Liver (tissue), 9 donors: ENCODE results near the gene TARS3. TPM values are rescaled to one million over a fixed set of nuclear protein-coding genes. Genes with fewer than 3 reads are reported as not detected.

Experiments
- DNase-seq: peaks from one replicate; pipeline ENCODE4 v3.0.0-alpha.2; 2017; ENCODE audit warnings: low spot score
- H3K27ac ChIP-seq, 2 donors: one replicate each; pipeline ENCODE4 v1.7.0; 2013; ENCODE audit warnings: inconsistent platforms in 2 of 2, low read length in 2 of 2, control low read depth in 1 of 2, low read depth in 1 of 2, mild to moderate bottlenecking in 1 of 2
- H3K27me3 ChIP-seq, 4 donors: one replicate each; pipeline versions ENCODE4 v1.6.1 to v1.7.0; 2013; ENCODE audit warnings: low read length in 3 of 4, inconsistent platforms in 1 of 4, mild to moderate bottlenecking in 1 of 4, moderate library complexity in 1 of 4; ENCODE audit not compliant: control insufficient read depth in 4 of 4, insufficient read depth in 4 of 4
- H3K36me3 ChIP-seq, 4 donors: one replicate each; pipeline versions ENCODE4 v1.6.1 to v1.7.0; 2013; ENCODE audit warnings: low read length in 3 of 4, mild to moderate bottlenecking in 3 of 4, low read depth in 1 of 4, moderate library complexity in 1 of 4; ENCODE audit not compliant: control insufficient read depth in 4 of 4, insufficient read depth in 3 of 4
- H3K4me1 ChIP-seq, 4 donors: one replicate each; pipeline versions ENCODE4 v1.6.1 to v1.7.0; 2013; ENCODE audit warnings: low read length in 3 of 4, mild to moderate bottlenecking in 3 of 4, moderate library complexity in 1 of 4; ENCODE audit not compliant: control insufficient read depth in 4 of 4, insufficient read depth in 4 of 4
- H3K4me3 ChIP-seq, 3 donors: one replicate each; pipeline versions ENCODE4 v1.6.1 to v1.7.0; 2013; ENCODE audit warnings: low read length in 3 of 3, control low read depth in 1 of 3, low read depth in 1 of 3, mild to moderate bottlenecking in 1 of 3
- H3K9ac ChIP-seq, 2 donors: one replicate each; pipeline ENCODE4 v1.7.0; 2013; ENCODE audit warnings: low read length in 2 of 2, mild to moderate bottlenecking in 2 of 2, moderate library complexity in 2 of 2, control low read depth in 1 of 2, low read depth in 1 of 2
- H3K9me3 ChIP-seq, 4 donors: one replicate each; pipeline versions ENCODE4 v1.6.1 to v1.7.0; 2013; ENCODE audit warnings: low read length in 3 of 4; ENCODE audit not compliant: control insufficient read depth in 4 of 4
- ATF3 ChIP-seq: IDR thresholded peaks from 2 replicates; pipeline ENCODE4 v1.6.1; 2016; ENCODE audit warnings: antibody characterized with exemption
- CTCF ChIP-seq: fragments of 150-350 bp; IDR thresholded peaks from 2 replicates; pipeline ENCODE4 v1.5.1; 2017; ENCODE audit warnings: improper control_type of control experiment, low read depth, low read length; ENCODE audit not compliant: missing input control
- EGR1 ChIP-seq, 2 donors: IDR thresholded peaks; 2 replicates each; pipeline ENCODE4 v1.6.1; 2016 to 2018; ENCODE audit warnings: antibody characterized with exemption in 2 of 2, low read depth in 2 of 2
- FOXA1 ChIP-seq: IDR thresholded peaks from 2 replicates; pipeline ENCODE4 v1.6.1; 2016; ENCODE audit warnings: antibody characterized with exemption
- FOXA2 ChIP-seq: IDR thresholded peaks from 2 replicates; pipeline ENCODE4 v1.6.1; 2016; ENCODE audit warnings: antibody characterized with exemption
- GABPA ChIP-seq, 2 donors: IDR thresholded peaks in 1 of 2; conservative IDR thresholded peaks in 1 of 2; 2 replicates each; pipeline ENCODE4 v1.6.1; 2016; ENCODE audit warnings: antibody characterized with exemption in 2 of 2, mild to moderate bottlenecking in 1 of 2, moderate library complexity in 1 of 2
- HNF4A ChIP-seq, 2 donors: conservative IDR thresholded peaks; 2 replicates each; pipeline ENCODE4 v1.6.1; 2016; ENCODE audit warnings: antibody characterized with exemption in 2 of 2, mild to moderate bottlenecking in 2 of 2
- HNF4G ChIP-seq: IDR thresholded peaks from 2 replicates; pipeline ENCODE4 v1.6.1; 2016; ENCODE audit warnings: antibody characterized with exemption
- JUND ChIP-seq, 2 donors: IDR thresholded peaks; 2 replicates each; pipeline ENCODE4 v1.6.1; 2016; ENCODE audit warnings: antibody characterized with exemption in 2 of 2
- MAX ChIP-seq: IDR thresholded peaks from 2 replicates; pipeline ENCODE4 v1.6.1; 2016; ENCODE audit warnings: antibody characterized with exemption
- RAD21 ChIP-seq, 2 donors: IDR thresholded peaks; 2 replicates each; pipeline ENCODE4 v1.6.1; 2016; ENCODE audit warnings: antibody characterized with exemption in 2 of 2, mild to moderate bottlenecking in 2 of 2
- SP1 ChIP-seq: IDR thresholded peaks from 2 replicates; pipeline ENCODE4 v1.6.1; 2018; ENCODE audit warnings: antibody characterized with exemption, mild to moderate bottlenecking
- TAF1 ChIP-seq: conservative IDR thresholded peaks from 2 replicates; pipeline ENCODE4 v1.6.1; 2016; ENCODE audit warnings: antibody characterized with exemption, mild to moderate bottlenecking
- YY1 ChIP-seq: IDR thresholded peaks from 2 replicates; pipeline ENCODE4 v1.6.1; 2016; ENCODE audit warnings: antibody characterized with exemption, mild to moderate bottlenecking
- WGBS: extraction: QIAGEN DNeasy Blood & Tissue Kit; methylation state at CpG from one replicate; pipeline ENCODE4 v1.1.7; 2013; 5-methylcytosine and 5-hydroxymethylcytosine counted together
- polyA plus RNA-seq, 2 donors: library from polyadenylated mRNA; stranded (reverse) in 1 of 2; unstranded in 1 of 2; fragments of 200-250 nt in 1 of 2; fragments of >200 nt in 1 of 2; fragmentation: Nextera tagmentation in 1 of 2; extraction: Ambion mirVana in 1 of 2; gene quantifications; one replicate each; pipeline versions ENCODE4 v1.2.1 to v1.2.3, GENCODE V29; 2013 to 2015
- total RNA-seq, 2 donors: library from RNA; depleted of rRNA; stranded (reverse); fragments of >200 nt; gene quantifications; one replicate each; pipeline ENCODE4 v1.2.3, GENCODE V29; 2014
- TF ChIP-seq, protein P1 (sequence below): IDR thresholded peaks from 2 replicates; pipeline ENCODE4 v1.6.1; 2016; ENCODE audit warnings: antibody characterized with exemption
- donor health status: healthy.
- donor health status: healthy.
- donor health status: healthy.
- donor health status: healthy.
- donor health status: healthy.

Gene TARS3
- total and polyA plus RNA-seq, 4 donors = 2.3 to 7.8 (median 4.0) TPM

- H3K27me3 ChIP-seq = no peaks in the 10 kb centered on the region
- no peaks in the 10 kb centered on the region for H3K36me3 ChIP-seq
- H3K4me1 ChIP-seq = peaks cover 4 to 30% (median 19%) of the 10 kb centered on the region in 4 donors
- WGBS = 89% methylated on average over 15 of the region's 15 CpGs
- no peak overlapping the region for H3K9ac ChIP-seq
- no peaks in the 10 kb centered on the region for H3K9me3 ChIP-seq
- H3K27ac ChIP-seq = no peak overlapping the region
- no peak for DNase-seq
- TF ChIP-seq RAD21 (IDR thresholded peaks at IDR 0.05) (no peak), HNF4G (no peak), FOXA2 (no peak), ATF3 (no peak), HNF4A (conservative IDR thresholded peaks at IDR 0.05) (no peak), JUND (IDR thresholded peaks at IDR 0.05) (no peak), MAX (no peak), EGR1 (IDR thresholded peaks at IDR 0.05; ENCODE audit: low read depth in 2 of 2) (no peak)
- TF ChIP-seq, protein P1, sequence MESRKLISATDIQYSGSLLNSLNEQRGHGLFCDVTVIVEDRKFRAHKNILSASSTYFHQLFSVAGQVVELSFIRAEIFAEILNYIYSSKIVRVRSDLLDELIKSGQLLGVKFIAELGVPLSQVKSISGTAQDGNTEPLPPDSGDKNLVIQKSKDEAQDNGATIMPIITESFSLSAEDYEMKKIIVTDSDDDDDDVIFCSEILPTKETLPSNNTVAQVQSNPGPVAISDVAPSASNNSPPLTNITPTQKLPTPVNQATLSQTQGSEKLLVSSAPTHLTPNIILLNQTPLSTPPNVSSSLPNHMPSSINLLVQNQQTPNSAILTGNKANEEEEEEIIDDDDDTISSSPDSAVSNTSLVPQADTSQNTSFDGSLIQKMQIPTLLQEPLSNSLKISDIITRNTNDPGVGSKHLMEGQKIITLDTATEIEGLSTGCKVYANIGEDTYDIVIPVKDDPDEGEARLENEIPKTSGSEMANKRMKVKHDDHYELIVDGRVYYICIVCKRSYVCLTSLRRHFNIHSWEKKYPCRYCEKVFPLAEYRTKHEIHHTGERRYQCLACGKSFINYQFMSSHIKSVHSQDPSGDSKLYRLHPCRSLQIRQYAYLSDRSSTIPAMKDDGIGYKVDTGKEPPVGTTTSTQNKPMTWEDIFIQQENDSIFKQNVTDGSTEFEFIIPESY = no peak
- no peak overlapping the region for H3K4me3 ChIP-seq
These were observed 113.3 kb downstream of the TARS3 start for GRCh38 chr15:101611007-101611406.

GRCh38 chr15:101610611-101611000 lies 113.7 kb downstream of the TARS3 start:
- Histone ChIP-seq H3K36me3 (no peaks in the 10 kb centered on the region), H3K9ac (no peak overlapping the region), H3K27me3 (no peaks in the 10 kb centered on the region), H3K4me1 (peaks cover 4 to 26% (median 15%) of the 10 kb centered on the region in 4 donors), H3K27ac (no peak overlapping the region), H3K4me3 (no peak overlapping the region), H3K9me3 (no peaks in the 10 kb centered on the region)
- TF ChIP-seq TAF1 (no peak), HNF4G (no peak), CTCF (no peak), RAD21 (IDR thresholded peaks at IDR 0.05) (no peak), FOXA1 (no peak), MAX (no peak), YY1 (no peak), GABPA (IDR thresholded peaks at IDR 0.05 in 1 of 2, conservative IDR thresholded peaks at IDR 0.05 in 1 of 2) (no peak), JUND (IDR thresholded peaks at IDR 0.05) (no peak), SP1 (no peak)
- TF ChIP-seq, protein P1 = no peak
- WGBS = 97% methylated on average over 8 of the region's 8 CpGs
- no peak for DNase-seq
